NCI-H2227 treated with DMSO at 0.1 percent for 48 hours (cell line): ENCODE measurements around the gene ENO1.
A peak's percentile ranks its signal among the peaks of the same experiment; 100 is the strongest.
"Not testable (repeated sequence)": the region's sequence is repeated elsewhere in the genome, so short reads cannot be mapped to it uniquely, and the experiment has no call there.

ENCODE experiments used
- DNase-seq: peaks from one replicate; lab custom pipeline; 2025; lab: John Stamatoyannopoulos, UW

Gene ENO1

DNA sequence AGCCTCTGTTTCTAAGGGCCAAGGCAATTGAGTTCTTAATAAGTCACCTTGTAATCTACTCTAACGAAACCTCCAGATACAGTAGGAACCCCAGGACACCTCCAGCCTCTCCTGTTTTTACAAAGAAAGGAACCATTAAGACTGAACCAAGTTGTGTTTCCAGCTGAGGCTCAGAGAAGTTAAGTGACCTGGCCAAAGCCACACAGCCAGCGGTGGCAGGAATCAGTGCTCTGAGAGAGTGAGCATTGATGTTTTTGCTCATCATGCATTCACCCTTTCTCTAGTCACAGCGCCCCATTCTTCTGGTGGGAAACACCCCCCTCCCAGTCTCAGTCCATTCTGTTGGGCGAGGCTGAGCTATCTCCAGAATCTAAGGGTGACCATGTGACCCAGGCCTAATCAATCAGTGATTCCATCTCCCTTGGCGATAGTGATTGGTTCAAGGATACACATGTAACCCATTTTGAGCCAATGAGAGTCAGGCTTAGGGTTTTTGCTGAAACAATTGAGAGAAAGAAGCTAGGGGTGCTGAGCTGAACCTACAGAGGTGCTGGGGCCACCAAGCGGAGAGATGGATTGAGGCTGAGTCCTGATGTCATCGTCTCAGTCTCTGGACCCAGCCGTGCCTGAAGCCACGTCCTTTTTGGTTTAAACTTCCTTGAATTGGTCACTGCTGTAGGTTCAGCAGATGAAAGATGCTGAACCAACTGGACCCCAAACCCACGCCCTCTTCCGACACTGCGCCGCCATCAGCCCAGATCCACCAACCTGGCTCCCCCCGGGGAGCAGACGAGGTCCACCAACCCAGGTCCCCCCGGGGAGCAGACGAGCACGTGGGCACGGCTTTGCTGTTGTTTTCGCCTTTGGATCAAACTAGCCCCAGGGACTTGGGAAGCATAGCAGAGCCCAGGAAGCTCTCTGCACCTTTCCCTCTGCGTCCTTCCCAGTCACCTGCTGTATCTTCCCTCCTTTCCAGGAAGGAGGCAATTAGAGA, 33.1 kb downstream of the ENO1 start:
- no peak for DNase-seq

DNA sequence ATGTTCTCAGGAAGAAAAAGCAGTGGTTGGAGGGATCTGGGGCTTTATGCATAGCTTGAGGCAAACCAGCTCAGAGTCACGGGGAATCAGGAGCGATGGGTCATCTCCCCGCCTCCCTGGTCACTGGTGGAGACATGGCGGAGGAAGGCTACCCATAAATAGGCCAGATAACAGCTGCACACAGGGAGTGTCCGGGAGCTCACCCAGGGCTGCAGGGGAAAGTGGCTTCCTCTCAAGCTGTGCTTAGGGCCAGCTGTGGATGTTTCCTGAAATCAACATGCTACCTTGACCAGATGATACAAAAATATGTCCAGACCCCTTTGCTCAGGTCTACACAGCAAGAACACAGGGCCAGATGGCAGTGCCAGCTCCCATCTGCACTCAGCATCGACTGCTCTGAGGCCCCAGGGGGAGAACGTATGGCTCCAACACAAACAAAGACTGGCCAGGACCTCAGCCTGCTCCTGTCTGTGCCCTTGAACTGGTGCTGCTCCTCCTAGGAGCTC, 33.9 kb downstream of the ENO1 start:
- DNase-seq: no peak

DNA sequence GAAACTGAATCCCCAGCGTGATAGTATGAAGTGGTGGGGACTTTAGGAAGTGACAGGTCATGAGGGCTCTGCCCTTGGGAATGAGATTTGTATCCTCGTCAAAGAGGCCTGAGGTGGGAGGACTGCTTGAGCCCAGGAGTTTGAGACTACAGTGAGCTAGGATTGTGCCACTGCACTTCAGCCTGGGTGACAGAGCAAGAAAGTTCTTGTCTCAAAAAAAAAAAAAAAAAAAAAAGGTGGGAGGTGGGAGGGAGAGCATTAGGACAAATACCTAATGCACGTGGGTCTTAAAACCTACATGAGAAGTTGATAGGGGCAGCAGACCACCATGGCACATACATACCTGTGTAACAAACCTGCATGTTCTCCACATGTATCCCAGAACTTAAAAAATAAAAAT, 37.1 kb downstream of the ENO1 start:
- no peak for DNase-seq

DNA sequence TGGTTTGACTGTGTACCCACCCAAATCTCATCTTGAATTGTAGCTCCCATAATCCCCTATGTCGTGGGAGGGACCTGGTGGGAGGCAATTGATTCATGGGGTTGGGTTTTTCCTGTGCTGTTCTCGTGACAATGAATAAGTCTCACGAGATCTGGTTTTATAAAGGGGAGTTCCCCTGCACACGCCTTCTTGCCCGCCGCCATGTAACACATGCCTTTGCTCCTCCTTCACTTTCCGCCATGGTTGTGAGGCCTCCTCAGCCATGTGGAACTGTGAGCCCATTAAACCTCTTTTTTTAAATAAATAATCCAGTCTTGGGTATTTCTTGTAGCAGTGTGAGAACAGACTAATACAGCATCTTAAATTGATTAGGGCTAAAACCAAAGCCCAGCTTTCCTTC, 38.5 kb downstream of the ENO1 start:
- DNase-seq: no peak

- DNase-seq: peak; percentile 39
Observed at GRCh38 chr1:8835941-8836643, 42.4 kb downstream of the ENO1 start.

GRCh38 chr1:8831340-8831739, 47.1 kb downstream of the ENO1 start:
- DNase-seq: no peak

GRCh38 chr1:8830732-8831131, 47.8 kb downstream of the ENO1 start:
- not testable (repeated sequence) for DNase-seq

GRCh38 chr1:8825985-8826481, 52.5 kb downstream of the ENO1 start:
- DNase-seq: no peak

DNA sequence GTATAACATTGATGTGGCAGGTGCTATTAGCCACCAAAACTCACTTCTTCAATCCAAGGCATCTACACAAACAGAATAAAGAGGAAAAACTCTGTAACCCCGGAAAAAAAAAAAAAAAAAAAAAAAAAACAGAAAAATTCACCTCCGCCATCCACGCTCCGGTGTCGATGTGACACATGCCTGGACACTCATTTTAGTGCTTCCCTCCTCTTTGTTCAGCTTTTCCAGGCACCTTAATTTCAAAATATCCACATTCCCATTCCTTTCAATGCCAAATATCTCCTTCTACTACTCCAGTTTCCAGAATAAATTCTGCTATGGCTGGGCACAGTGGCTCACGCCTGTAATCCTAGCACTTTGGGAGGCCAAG, 55.2 kb downstream of the ENO1 start:
- DNase-seq: no peak

GRCh38 chr1:8822373-8823294, 55.9 kb downstream of the ENO1 start:
- peak; percentile 83 for DNase-seq

- no peak for DNase-seq
Observed at GRCh38 chr1:8821084-8821483, 57.4 kb downstream of the ENO1 start.

DNA sequence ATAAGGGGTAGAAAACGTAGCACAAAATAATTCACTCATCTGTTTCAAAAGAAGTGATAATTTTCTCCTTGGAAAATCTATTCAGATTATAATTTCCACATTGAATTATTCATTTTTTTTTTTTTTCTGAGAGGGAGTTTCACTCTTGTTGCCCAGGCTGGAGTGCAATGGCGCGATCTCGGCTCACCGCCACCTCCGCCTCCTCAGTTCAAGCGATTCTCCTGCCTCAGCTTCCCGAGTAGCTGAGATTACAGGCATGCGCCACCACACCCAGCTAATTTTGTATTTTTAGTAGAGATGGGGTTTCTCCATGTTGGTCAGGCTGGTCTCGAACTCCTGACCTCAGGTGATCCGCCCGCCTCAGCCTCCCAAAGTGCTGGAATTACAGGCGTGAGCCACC, 59.7 kb downstream of the ENO1 start:
- not testable (repeated sequence) for DNase-seq

DNA sequence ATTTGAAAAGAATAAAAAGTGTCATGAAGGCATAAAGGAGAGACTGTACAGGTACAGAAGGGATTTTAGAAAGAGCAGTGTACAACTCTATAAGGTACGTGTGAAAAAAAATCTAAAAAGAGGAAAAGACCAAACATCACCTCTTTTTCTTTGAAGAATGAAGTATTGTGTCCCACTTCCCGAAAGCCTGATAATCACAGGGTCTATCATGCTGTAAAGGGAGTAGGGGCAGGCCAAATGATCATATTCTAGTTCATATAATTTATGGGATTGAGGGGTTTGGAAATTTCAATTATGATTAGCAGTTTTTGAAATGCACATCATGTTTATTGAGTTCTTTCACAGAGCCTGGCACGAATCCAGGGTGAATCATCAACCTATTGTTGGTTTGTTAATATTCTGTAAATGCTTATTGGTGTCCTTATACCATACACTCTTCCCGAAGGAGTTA, 60.1 kb downstream of the ENO1 start:
- DNase-seq: peak; percentile 62

GRCh38 chr1:8817412-8818324, 60.8 kb downstream of the ENO1 start, which contains the start of gene RERE:
Gene RERE (minus strand): TSS chr1:8817640.
- DNase-seq: peak; percentile 94

DNA sequence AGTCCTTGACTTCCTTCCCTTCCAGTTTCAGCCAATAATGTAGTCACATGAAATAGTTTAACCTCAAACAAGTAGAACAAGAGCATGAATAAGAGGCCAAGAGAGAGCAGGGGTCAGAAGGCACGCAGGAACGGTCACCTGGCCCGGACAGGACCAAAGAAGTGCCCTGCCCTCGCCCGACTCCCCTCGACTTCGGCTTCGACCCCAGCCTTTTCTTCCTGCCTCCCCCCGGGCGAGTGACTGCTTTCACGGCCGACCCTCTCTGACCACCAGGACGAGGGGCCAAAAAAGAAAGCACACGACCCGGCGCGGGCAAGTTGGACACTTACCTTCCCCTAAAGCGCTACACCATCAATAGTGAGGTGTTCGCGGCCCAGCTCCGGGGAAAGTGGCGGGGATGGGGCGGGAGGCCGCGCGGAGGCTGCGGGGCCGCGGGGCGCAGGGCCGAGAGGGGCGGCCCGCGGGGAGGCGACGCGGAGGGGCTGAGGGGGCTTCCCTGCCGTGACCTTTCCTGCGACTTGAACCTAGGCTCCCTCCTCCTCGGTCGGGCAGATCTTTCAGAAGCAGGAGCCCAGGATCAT, 61.6 kb downstream of the ENO1 start:
- no peak for DNase-seq

DNA sequence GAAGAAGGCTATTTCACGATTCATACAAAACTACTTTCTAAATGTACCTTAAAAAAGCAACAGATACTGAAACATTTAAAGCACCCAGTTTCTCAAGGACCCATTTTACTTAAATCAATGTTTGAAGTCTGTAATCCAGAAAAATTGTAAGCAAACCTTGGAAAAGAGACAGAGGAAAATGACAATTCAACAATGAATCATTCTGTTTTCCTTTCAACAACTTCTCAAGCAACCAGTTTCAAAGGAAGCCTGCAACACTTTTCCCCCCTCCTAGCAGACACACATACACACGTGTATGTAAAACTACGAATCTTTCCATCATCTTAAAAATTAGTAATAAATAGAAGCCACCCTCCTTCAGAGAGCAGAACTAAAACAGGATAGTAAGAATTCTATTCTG, 62.2 kb downstream of the ENO1 start:
- no peak for DNase-seq

DNA sequence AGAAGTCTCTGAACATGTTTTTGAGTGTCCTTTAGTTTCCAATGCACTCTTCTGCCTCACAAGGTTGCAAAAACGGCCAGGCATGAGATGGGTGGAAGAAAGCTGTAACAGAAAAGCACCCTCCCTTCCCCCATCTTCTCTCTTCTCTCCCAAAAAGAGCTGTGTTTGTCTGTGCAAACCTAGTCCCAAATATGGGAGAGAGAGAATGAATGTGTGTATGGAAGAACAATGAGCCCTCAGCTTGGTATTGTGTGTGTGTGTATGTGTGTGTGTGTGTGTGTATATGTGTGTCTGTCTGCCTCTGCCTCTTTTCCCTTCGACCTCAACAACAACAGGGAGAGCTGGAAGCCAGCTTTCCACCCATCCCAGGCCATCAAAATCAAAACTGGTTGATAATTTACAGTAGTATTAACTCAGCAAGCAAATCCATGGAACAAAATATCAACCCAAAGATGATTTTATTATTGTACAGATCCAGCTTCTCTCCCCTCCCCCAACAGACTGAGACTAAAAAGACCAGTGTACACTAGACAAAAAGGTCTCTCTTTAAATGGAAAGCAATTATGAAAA, 62.8 kb downstream of the ENO1 start:
- DNase-seq: peak; percentile 73

DNA sequence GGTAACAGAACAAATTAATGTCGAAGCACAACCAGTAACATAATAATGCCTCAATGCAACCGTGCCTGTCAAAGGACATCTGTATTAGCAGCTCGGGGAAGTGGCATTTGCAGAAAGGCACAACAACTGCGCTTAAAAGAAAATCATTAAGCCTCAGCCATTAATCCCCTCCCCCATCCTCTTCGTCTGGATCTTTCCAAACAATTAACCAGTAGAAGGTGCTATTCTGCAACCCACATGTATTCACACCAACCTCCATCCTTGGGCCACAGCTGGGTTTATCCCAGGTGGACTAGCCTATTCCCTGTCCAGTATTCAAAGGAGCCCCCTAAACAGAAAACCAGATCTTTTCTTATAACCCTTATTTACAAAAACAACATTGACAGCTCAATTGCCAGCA, 63.6 kb downstream of the ENO1 start:
- peak; percentile 26 for DNase-seq

GRCh38 chr1:8813991-8814390, 64.5 kb downstream of the ENO1 start:
- no peak for DNase-seq
